Lung microvascular endothelial cell (primary cell): ENCODE data around the gene SLU7. TPM values are rescaled to one million over a fixed set of nuclear protein-coding genes. Genes with fewer than 3 reads are reported as not detected.

Source experiments
- DNase-seq, 2 donors: peaks; one replicate each; pipeline versions ENCODE4 v3.0.0 to v3.0.0-alpha.2; 2010; ENCODE audit warnings: low read depth in 2 of 2
- total RNA-seq: library from RNA; depleted of rRNA; stranded (reverse); fragments of >200 nt; gene quantifications from 2 replicates; pipeline ENCODE4 v1.2.1, GENCODE V29; 2014

SLU7 gene
- total RNA-seq, 1 donor from 2014 or later: 67.3 TPM

GRCh38 chr5:160419458-160420330, 813 bp upstream of the SLU7 start:
- peak in 1 of 2 donors; percentile 47 for DNase-seq

- peak; percentile 93 to 94 for DNase-seq
Observed at GRCh38 chr5:160399402-160400353, 19.2 kb downstream of the SLU7 start, which contains the start of gene FAM200C. Gene FAM200C (minus strand): TSS chr5:160400054. CDS start chr5:160395490, 4,564 bp downstream.

- peak in 1 of 2 donors; percentile 23 for DNase-seq
Observed at GRCh38 chr5:160398806-160399205, 20.1 kb downstream of the SLU7 start.

GRCh38 chr5:160397492-160397891, 21.4 kb downstream of the SLU7 start:
- DNase-seq: no peak

GRCh38 chr5:160395111-160395510, 23.8 kb downstream of the SLU7 start:
- DNase-seq: no peak

- peak; percentile 31 to 48 for DNase-seq
Observed at GRCh38 chr5:160390787-160391696, 27.8 kb downstream of the SLU7 start.

- no peak for DNase-seq
Observed at GRCh38 chr5:160387445-160387844, 31.4 kb downstream of the SLU7 start.

- DNase-seq: no peak
Observed at GRCh38 chr5:160385496-160385895, 33.4 kb downstream of the SLU7 start.

GRCh38 chr5:160384681-160385080, 34.2 kb downstream of the SLU7 start:
- no peak for DNase-seq

- no peak for DNase-seq
Observed at GRCh38 chr5:160382346-160382745, 36.5 kb downstream of the SLU7 start.

- no peak for DNase-seq
Observed at GRCh38 chr5:160380041-160380440, 38.8 kb downstream of the SLU7 start.

- DNase-seq: no peak
Observed at GRCh38 chr5:160379511-160379910, 39.4 kb downstream of the SLU7 start.

GRCh38 chr5:160378330-160378729, 40.6 kb downstream of the SLU7 start:
- DNase-seq: no peak

GRCh38 chr5:160377651-160378050, 41.2 kb downstream of the SLU7 start:
- no peak for DNase-seq

- no peak for DNase-seq
Observed at GRCh38 chr5:160376416-160376815, 42.5 kb downstream of the SLU7 start.

GRCh38 chr5:160375701-160376100, 43.2 kb downstream of the SLU7 start:
- no peak for DNase-seq

GRCh38 chr5:160375166-160375565, 43.7 kb downstream of the SLU7 start:
- DNase-seq: no peak

GRCh38 chr5:160371294-160371693, 47.6 kb downstream of the SLU7 start:
- no peak for DNase-seq

GRCh38 chr5:160370713-160371034, 48.2 kb downstream of the SLU7 start:
- no peak for DNase-seq

GRCh38 chr5:160369990-160370712, 48.7 kb downstream of the SLU7 start, which contains the start of gene C1QTNF2:
Gene C1QTNF2 (minus strand): TSS chr5:160370626. CDS start chr5:160355011, 15,615 bp downstream.
- DNase-seq: peak; percentile 45 to 66
